CD4-positive, alpha-beta T cell treated with Interleukin-1 beta for 1 hour (primary cell): ENCODE data around the gene PGAP6.
"Not testable (repeated sequence)": the region's sequence is repeated elsewhere in the genome, so short reads cannot be mapped to it uniquely, and the experiment has no call there.

Experiments
- DNase-seq, 2 donors: peaks; one replicate each; pipeline ENCODE4 v3.0.0-alpha.2; 2020 to 2022

The PGAP6 gene

DNA sequence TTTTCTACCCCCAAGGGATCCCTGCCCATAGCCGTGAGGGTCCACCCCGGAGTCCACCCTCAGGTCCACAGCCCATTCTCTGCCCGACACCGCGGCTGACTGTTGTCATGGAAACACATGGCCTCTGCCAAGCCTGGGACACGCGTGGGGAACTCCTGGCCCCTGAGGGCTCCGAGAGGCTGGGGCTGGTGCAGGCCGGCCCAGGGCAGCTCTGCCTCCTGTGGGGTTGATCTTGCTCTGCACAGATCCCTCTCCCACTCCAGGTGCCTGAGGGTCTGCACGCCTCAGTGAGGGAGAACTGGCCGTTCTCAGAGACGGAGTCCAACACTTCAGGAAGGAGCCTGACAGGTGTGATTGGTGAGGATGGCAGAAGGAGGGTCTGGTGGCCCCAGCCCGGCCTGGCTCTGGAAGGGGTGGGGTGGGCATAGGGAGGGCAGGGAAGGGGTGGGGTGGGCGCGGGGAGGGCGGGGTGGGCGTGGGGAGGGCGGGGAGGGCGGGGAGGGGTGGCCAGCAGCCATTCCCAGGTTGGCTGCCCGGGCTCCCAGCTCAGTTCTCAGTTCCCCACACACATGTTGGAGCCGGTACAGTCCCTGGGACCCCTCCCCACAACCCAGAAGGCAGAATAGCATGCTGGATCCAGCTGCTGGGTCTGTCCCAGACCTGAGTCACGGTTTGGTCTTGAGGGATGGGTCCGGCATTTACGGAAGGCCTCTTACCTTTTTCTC, 17.9 kb downstream of the PGAP6 start:
- no peak for DNase-seq

DNA sequence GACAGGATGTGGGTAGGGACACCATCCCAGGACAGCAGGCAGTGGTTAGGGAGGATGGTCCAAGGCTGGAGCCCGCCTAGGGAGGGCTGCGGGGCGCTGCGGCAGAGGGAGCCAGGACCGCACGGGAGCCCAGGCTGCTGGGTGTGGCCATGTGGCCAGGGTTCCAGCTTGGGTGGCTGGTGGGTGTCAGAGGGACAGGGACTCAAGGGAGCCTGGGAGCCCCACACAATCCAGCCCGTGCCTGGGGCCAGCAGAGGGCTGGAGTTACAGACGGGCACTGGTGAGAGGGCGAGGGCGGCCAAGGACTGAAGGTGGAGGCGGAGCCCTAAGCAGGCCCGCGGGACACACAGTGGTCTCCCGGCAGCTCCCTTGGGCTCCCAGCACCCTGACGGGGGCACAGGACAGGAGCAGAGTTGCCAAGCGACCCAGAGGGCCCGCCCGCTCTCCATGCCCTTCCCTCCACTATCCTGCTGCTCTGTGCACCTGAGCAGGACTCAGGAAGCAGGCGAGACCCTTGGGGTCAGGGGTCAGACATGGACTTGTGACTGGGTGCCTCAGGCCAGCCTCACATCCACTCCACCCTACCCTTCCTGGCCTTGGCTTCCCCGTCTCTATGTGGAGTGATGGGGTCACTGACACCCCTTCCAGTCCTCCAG, 18.5 kb downstream of the PGAP6 start:
- DNase-seq, result no peak

DNA sequence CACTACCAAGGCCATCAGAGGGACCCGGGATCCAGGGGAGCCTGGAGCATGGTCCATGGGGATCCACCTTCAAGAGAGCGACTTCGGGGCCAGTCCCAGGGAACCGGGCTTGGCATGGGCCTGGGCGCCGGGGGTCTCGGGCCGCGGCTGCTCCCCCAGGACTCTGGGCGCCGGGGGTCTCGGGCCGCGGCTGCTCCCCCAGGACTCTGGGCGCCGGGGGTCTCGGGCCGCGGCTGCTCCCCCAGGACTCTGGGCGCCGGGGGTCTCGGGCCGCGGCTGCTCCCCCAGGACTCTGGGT, 19.1 kb downstream of the PGAP6 start:
- not testable (repeated sequence) for DNase-seq

DNA sequence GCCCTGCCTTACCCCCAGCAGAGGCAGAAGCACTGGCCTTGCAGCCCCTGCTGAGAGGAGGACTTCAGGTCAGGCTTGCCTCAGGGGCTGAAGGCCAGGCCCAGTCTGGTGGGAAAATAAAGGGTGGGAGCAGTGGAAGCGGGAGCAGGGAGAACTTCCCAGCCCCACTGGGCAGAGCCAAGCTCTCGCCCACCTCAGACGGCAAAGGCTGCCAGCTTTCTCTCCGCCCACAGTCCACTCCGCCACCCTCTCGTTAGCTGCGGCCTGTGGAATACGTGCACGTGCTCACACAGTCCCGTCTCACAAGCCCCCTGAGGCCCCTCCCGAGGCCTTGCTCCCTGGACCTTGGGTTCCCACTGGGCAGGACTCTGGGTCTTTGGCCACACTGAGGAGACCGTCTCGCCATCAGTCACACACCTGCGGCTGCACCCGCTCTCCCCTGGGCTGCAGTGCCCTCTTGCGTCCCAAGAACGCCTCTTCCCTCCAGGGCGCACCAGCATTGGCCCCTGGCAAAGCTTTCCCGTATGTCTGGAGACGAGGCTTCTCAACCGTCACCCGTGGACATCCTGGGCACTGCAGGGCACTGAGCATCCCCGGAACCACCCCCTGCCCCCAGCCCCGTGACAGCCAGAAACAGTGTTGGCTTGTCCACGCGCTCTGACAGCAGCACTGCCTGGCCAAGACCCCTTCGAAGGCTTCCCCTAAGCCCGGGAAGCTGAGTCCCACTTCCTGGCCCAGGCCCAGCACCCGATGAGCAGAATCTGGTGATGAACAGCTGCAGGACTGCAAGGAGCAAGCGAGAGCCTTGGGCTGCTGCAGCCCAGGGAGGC, 19.7 kb downstream of the PGAP6 start:
- peak; percentile 77 to 80 for DNase-seq

DNA sequence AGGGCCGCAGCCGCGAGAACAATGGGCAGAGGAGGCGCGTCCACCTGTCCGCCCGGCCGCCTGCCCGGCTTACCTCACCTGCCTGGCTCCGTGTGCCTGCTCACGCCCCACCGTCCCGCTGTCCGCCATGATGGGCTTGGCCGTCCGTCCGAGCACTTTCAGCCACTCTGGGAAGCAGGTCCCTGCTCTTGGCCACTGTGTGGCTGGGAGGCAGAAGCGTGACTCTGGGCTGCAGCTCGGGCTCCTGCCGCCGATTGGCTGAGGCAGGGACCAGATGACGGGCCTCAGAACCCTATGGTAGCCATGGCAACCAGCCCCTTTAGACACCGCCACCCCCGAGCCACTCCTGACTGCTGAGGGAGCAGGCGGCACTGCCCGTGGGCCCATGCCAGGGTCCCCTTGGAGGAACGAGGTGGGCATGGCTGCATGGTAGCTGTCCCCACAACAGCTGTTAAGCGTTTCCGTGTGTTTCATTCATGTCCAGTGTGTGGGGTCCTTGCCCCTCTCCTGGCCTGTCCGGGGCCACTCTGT, 20.4 kb downstream of the PGAP6 start:
- no peak for DNase-seq

DNA sequence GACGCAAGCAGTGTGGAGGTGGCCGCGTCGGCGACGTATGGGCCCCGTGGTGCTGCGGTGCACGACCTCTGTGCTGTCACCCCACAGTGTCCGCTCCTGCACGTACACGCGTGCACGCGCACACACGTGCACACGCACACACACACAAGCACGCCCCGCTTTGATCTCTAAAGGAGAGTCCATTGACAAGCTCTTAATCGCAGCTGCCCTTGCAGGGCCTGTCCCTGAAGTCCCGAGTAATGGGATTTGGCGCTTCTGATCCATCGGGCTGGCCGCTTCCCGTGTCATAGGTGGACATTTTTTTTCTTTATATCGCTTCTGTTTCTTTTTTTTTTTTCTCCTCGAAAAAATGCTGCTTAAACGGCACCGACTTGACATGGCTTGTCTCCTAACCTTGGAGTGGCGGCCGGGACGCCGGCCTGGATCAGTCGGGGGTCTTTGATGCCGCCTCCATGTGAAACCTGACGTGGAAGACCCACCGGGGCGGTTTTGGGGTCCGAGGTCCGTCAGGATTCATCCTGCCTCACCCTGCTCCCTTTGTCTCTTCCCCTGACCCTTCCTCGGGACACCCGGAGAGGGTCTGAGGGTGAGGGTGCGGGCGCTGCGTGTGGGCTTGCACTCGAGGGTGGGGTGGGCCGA, 21.0 kb downstream of the PGAP6 start:
- DNase-seq, result no peak

DNA sequence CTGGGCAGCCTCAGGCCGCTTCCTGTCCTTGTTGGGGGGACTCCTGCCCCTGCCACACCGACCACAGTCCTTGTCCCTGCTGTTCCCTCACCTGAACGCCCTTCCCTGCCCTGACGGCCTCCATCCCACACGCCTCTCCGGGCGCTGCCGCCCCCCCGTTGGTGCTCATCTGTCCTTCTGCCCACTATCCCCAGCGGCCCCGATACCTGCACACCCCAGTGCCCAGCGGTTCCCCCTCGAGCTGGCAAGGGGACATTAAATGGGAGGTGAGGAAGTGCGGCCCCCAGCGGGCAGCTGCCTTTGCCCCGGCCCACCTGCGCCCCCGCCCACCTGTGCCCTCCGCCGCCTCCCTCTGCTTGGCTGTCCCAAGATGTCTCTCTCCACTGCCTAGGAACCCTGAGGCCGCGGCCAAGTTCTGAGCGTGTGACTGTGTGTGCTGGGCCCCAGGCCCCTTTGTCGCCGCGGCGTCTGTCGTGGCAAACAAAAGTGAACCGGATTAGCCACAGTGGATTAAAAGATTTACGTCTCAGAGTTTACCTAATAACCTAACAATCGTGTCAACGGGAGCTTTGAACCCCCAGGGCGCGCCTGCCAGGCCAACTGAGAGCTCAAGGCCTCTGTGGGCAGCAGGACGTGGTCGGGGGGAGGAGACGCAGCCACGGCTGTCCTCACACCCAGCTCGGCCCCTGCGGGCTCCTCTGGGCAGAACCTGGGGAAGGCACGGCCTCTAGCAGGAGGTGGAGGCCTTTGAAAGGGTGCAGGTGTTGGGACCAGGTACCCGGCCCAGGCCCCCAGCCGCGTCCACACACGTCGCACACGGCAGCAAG, 21.7 kb downstream of the PGAP6 start:
- DNase-seq, result no peak

DNA sequence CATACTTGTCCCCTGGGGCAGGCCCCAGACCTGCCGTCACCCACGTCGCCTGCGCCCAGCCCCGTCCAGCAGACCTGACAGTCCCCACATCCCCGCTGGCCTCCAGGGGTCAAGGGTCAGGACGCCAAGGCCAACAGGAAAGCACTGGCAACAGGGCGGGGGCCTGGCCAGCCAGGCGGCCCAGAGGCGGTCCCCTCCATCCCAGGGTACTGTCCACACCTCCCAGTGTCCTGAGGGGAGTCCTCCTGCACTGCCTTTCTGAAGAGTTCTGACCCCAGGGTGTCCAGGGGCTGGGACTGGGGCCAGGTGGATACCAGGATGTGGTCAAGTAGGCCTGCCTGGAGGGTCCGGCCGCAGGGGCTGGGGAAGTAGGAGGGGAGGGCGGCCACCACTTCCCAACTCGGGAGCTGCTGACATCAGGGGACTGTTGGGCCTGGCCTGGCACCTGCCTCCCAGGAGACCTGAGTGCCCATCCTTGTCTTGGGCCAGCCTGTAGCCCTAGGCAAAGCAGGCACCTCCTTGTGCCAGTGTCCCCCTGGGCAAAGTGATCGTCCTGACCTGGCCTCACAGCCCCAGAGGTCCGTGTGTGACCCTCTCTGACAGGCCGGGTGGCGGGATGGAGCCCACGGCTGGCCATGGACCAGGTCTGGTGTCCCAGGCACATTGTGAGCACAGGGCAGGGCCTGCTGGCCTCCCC, 22.6 kb downstream of the PGAP6 start:
- no peak for DNase-seq

DNA sequence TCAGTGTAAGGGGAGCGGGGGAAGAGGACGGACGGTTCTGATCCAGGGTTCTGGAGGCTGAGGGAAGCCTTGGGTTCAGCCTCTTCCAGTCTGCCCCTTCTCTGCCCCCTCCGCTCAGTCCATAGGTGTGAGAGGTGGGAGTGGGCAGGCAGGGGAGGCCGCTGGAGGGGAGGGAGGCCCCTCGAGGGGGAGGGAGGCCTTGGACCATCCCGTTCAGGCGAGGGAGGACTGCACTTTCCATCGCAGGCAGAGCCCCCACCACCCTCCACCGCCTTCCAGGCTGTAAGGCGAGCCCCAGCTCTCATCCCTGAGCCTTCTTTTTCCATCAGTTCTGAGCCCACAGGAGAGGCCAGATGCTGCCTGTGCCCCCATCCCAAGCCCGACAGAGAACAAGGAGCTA, 25.0 kb downstream of the PGAP6 start:
- no peak for DNase-seq

DNA sequence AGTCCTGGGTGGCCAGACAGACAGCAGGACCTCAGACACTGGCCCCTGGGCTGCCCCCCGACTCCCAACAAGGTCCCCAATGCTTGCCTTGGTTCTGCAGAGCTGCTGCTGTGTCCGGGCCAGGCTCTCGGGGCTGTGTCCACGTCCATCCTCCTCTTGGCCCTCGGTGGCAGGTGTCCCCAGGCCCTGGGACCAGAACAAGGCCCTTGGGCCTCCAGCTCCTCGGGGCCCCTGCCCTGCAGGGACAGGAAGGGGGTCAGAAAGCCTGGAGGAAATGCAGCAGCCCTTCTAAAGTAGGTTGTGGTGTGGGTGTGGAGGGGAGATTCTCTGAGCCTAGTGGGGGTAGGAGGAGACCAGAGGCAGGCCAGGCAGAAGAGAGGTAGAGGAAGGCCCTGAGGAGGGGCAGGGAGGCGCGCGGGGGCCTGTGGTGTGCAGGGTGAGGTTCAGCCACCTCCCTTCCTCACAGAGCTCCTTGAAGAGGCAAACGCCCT, 26.8 kb downstream of the PGAP6 start:
- DNase-seq, result peak; percentile 65 to 70

DNA sequence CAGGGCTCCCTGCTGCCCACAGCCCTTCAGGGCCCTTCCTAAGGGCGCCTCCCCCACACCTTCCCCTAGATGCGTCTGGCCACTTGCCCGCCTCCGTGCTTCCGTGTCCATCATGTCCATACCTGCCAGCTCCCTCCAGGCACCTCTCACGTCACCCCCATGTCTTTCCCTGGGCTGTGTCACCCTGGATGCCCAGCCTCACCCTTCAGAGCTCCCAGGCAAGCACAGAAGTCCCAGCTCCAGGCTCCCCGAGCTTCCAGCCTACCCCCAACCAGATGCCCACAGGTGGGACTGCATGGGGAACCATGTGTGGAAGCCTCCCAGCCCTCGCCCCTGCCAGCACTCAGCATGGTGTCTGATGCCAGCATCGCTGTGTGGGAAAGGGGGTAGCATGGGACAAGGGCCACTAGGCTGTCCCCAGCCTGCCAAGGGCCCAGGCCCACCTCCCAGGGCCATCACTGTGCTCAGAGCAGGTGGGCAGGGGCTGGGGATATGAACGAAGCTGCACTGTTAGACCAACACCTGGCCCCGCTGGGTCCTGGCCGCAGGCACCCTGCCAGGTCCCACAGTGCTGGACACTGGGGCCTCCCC, 27.4 kb downstream of the PGAP6 start:
- no peak for DNase-seq

DNA sequence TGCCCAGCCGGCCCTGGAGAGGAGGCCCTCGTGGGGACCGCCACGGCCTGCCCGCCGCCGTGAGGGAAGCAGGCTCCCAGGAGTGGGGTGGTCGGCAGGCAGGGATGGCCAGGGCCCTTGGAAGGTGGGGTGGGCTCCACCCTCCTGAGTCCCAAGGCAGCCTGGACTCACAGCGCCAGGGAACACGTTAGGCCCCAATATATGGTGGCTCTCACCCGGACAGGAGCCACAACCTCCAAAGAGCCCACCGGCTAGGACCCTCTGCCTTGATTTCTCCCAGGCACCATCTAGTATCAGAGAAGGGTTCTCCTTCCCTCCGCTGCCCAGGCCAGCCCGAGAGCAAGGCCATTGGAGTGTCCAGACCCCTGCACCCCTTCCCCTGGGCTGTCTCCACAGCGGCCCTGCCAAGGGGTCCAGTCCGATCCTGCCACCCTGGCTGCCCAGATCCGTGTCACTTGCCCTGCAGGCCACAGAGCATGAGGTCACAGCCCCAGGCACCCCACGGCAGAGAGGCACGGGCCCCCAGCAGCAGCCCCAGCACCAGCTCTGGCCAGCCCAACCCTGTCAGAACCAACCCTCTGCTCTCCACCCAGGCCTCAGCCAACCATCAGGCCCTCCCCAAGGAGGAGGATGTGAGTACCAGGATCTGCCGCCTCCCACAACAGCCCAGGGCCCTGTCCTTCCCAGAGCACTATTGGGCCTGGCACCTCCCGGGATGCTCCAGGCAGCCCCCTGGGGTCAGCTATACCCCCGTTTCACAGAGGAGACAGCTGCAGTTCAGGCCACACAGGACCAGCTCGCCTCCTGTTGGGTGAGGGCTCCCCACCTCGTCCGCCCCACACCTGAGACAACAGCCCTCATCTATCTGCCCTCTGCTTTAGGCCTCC, 28.1 kb downstream of the PGAP6 start:
- DNase-seq, result no peak

DNA sequence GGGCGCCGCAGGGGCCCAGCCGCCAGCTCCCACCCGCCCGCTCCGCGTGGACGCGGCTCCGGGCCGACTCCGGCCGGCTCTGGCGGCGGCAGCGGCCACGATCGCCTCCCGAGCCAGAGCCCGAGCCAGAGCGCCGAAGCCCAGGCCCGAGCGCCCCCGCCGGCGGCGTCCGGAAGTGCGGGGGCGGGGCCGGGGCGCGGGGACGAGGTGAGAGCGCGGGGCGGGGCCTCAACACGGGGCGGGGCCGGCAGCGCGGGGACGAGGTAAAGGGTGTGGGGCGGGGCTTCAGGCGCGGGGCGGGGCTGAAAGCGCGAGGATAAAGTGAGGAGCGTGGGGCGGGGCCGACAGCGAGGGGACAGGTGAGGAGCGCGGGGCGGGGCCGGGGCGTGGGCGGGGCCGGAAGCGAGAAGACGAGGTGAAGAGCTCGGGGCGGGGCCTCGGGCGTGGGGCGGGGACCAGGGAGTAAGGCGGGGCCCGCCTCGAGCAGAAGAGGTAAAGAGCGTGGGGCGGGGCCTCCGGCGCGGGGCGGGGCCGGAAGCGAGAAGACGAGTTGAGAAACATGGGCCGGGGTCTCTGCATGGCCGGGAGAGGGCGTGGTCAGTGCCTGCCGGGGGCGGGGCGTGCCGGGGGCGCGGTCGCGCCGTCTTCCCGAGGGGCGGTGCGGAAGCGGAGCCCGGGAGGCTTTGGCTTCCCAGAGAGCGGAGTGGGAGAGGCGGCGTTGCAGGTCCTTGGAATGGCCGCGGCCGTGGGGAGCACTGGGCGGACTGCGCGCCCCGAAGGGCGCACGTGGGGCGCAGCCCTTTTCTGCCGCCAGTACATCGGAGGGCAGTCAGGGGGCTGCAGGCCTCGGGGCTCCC, 29.0 kb downstream of the PGAP6 start, which contains the start of gene AXIN1:
Gene AXIN1, minus strand, starts transcription at position 177 of the 857 bp plus-strand sequence. CDS start 5,698 bp downstream, outside the sequence.
- DNase-seq, result peak; percentile 99 to 100

DNA sequence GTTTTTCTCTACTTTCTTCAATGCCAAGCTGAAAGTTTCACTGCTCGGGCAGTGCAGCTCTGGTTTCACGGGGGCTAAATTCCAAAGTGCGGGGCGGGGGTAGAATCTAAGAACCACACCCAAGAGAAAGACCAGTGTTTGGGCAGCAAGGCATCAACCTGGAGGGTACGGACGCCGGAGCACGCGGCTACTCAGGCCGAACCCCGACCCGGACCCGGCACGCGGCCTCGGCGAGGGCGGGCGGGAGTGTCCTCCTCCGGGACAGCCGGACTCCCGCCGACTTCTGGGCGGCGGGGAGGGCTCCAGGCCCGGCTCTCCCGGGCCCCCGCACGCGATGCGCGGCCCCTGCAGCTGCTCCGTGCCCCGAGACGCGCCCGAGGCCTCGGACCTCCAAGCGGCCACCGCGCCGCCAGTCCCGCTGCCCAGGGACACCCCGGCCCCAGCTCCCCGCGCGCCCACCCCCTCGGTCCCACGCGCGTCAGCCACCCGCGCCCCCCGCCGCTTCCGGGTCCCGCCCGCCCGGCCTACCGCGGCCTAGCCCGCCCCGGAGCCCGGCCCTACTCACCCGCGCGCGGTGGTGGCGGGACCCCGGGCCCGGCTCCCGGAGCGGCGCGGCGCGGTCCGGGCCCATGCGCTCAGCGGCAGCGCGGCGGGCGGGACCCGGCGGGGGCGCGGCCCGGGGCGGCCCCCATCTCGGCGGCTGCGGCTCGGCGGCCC, 29.8 kb downstream of the PGAP6 start:
- peak; percentile 25 to 40 for DNase-seq

DNA sequence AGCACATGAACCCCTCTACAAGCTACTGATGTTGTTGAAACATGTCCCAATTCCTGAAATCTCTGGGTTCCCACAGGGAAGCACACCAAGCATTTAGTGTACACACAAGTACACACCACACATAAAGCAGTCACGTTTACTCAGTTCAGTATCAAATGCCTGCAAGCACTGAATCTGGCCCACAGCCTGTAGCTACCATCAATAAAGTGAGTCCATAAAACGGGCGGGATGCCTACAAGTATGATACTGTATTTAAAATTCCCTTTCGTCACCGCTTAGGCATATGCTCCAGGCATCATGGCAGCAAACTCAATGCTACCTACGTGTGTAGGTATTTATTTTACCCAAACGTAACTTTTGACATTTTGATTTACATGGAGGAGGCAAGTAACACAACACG, 31.6 kb downstream of the PGAP6 start:
- no peak for DNase-seq

DNA sequence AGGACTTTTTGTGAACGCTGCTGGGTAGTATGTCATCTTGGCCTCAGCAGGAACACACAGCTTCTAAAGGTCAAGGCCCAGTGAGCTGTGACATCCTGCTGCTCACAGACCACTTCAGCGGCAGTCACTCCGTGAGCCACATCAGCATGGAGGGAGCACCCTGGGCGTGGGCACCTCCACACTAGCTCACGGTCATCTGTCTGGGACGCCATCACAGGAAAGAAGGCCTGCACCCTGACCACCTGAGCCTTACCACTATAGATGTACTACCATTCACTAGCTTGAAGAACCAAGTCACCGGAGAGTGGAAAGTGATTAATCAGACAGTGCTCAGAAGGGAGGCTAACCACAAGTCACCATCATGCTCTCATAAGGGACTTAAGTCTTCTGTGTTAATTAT, 32.6 kb downstream of the PGAP6 start:
- DNase-seq, result no peak

DNA sequence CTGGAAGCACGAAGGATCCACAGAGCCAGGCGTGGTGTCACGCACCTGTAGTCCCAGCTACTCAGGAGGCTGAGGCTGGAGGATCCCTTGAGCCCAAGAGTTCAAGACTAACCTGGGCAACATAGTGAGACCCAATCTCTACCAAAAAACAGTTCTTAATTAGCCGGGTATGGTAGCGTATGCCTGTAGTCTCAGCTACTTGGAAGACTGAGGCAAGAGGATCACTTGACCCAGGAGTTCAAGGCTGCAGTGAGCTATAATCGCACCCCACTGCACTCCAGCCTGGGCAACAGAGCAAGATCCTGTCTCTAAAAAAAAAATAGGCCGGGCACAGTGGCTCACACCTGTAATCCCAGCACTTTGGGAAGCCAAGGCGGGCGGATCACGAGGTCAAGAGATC, 33.3 kb downstream of the PGAP6 start:
- DNase-seq, result not testable (repeated sequence)

DNA sequence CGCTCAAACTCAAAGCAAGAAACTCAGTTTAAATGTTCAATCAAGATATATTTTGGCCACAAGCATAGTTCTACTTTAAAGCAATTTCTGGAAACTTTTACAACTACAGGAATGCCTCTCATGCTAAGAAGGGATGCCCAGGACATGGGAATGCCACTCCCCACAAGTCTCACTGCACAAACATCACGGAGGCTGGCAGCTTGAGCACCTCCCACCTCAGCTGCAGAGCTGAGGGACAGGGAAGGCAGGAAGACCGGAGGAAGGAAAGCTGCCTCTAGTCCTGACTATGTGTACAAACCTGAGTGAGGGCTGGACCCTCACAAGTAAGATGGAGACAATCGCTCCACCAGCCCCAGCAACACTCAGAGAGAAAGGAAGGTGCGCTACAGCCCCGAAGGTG, 34.6 kb downstream of the PGAP6 start:
- DNase-seq, result no peak
